Measurements from ENCODE around the gene TBC1D7.
A peak's percentile ranks its signal among the peaks of the same experiment; 100 is the strongest.

TBC1D7 gene

DNA sequence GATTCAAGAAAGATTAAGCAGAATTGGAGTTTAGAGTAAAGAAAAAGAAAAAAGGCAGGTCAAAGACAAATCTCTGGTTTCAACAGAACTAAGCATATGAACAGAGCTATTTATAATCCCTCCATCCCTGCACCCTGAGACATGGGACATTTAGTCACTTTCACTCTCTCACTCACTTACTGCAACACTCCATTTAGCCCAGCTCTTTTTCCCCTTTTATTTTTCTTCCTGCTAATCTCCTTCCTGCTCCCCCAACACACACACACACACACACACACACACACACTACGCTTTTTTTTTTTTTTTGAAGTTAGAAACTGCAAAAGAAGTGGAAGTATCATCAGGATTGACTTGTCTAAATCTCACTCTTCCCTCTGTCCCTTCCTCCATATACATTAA lies 45.1 kb upstream of the TBC1D7 start:
- TF ChIP-seq, protein P1, sequence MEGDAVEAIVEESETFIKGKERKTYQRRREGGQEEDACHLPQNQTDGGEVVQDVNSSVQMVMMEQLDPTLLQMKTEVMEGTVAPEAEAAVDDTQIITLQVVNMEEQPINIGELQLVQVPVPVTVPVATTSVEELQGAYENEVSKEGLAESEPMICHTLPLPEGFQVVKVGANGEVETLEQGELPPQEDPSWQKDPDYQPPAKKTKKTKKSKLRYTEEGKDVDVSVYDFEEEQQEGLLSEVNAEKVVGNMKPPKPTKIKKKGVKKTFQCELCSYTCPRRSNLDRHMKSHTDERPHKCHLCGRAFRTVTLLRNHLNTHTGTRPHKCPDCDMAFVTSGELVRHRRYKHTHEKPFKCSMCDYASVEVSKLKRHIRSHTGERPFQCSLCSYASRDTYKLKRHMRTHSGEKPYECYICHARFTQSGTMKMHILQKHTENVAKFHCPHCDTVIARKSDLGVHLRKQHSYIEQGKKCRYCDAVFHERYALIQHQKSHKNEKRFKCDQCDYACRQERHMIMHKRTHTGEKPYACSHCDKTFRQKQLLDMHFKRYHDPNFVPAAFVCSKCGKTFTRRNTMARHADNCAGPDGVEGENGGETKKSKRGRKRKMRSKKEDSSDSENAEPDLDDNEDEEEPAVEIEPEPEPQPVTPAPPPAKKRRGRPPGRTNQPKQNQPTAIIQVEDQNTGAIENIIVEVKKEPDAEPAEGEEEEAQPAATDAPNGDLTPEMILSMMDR (IDR thresholded peaks at IDR 0.05; ENCODE audit: poor library complexity, severe bottlenecking) = no peak
- Histone ChIP-seq H3K4me3 (ENCODE audit: severe bottlenecking) (no peak overlapping the region), H3K27me3 (ENCODE audit: insufficient read depth, poor library complexity, severe bottlenecking) (no peaks in the 10 kb centered on the region), H3K9me3 (ENCODE audit: severe bottlenecking) (no peaks in the 10 kb centered on the region), H3K4me1 (ENCODE audit: insufficient read depth, poor library complexity, severe bottlenecking) (peaks cover 13% of the 10 kb centered on the region), H3K36me3 (ENCODE audit: low read depth) (no peaks in the 10 kb centered on the region), H3K27ac (ENCODE audit: poor library complexity, severe bottlenecking) (no peak overlapping the region)
- ATAC-seq (ENCODE audit: low read depth) (no peak), DNase-seq (ENCODE audit: low spot score) (no peak)

DNA sequence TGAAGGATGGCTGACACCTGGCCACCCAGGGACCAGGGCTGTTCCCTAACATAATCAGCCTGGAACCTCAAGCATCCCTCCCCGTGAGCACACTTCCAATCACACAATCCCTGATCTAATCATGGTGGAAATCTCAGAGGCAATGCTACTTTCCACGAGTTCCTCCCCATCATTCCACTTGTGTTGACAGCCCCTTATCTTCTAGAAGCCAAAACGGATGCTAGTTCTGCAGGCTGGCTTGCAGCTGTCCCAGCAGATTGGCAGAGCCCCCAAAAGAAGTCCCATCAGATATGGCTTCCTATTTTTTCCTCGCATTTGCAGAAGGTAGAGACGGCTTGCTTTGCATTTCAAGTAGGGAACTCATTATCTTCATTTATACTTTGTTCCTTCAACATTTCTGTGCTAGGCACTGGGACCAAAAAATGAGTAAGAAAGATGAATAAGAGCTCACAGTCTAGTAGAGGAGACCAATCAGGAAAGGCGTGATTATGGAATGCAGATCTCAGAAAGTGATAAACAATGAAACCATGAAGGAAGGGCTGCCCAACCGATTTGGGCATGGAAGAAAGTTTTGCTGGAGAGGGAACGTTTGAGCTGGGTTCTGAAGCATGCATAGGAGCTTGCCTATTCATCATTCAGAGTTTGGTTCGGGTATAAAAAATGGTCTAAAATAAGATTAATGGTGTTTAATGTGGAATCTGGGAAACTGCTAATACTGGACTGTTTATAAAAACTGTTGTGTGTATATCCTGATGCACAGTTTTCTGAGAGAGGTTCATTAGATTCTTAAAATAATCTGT lies 44.6 kb upstream of the TBC1D7 start:
- TF ChIP-seq, protein P1 (IDR thresholded peaks at IDR 0.05; ENCODE audit: poor library complexity, severe bottlenecking) = no peak
- peaks cover 16% of the 10 kb centered on the region for H3K4me1 ChIP-seq (ENCODE audit: insufficient read depth, poor library complexity, severe bottlenecking)

DNA sequence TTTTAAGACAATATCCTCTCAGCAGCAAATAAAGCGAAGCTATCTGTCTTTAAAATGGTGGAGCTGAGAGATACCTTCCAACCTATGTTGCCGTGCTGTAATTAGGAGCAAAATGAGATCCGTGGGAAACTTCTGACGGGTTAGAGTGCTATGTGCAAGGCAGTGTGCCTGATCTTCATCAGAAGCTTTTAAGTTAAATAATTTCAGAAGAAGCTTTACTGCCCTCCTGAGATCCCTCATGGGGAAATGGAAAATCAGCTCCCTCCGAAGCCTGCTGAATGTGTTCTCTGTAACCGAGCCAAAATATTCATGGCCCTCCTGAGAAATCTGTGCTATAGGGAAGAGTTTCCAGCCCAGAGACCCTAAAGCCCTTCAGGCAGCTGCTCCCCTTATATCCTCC lies 43.7 kb upstream of the TBC1D7 start:
- H3K27ac ChIP-seq (ENCODE audit: poor library complexity, severe bottlenecking) = no peak overlapping the region
- no peak for ATAC-seq (ENCODE audit: low read depth)
- H3K9me3 ChIP-seq (ENCODE audit: severe bottlenecking) = no peaks in the 10 kb centered on the region
- H3K36me3 ChIP-seq (ENCODE audit: low read depth) = no peaks in the 10 kb centered on the region
- no peak for DNase-seq (ENCODE audit: low spot score)
- H3K27me3 ChIP-seq (ENCODE audit: insufficient read depth, poor library complexity, severe bottlenecking) = no peaks in the 10 kb centered on the region
- peaks cover 16% of the 10 kb centered on the region for H3K4me1 ChIP-seq (ENCODE audit: insufficient read depth, poor library complexity, severe bottlenecking)
- no peak overlapping the region for H3K4me3 ChIP-seq (ENCODE audit: severe bottlenecking)
- TF ChIP-seq, protein P1 (IDR thresholded peaks at IDR 0.05; ENCODE audit: poor library complexity, severe bottlenecking) = no peak

More for the DNA sequence above, 44.6 kb upstream of the TBC1D7 start:
- H3K4me3 ChIP-seq (ENCODE audit: severe bottlenecking) = no peak overlapping the region
- H3K27ac ChIP-seq (ENCODE audit: poor library complexity, severe bottlenecking) = no peak overlapping the region
- no peak for DNase-seq (ENCODE audit: low spot score)
- no peak for ATAC-seq (ENCODE audit: low read depth)
- H3K27me3 ChIP-seq (ENCODE audit: insufficient read depth, poor library complexity, severe bottlenecking) = no peaks in the 10 kb centered on the region
- H3K9me3 ChIP-seq (ENCODE audit: severe bottlenecking) = no peaks in the 10 kb centered on the region
- no peaks in the 10 kb centered on the region for H3K36me3 ChIP-seq (ENCODE audit: low read depth)

DNA sequence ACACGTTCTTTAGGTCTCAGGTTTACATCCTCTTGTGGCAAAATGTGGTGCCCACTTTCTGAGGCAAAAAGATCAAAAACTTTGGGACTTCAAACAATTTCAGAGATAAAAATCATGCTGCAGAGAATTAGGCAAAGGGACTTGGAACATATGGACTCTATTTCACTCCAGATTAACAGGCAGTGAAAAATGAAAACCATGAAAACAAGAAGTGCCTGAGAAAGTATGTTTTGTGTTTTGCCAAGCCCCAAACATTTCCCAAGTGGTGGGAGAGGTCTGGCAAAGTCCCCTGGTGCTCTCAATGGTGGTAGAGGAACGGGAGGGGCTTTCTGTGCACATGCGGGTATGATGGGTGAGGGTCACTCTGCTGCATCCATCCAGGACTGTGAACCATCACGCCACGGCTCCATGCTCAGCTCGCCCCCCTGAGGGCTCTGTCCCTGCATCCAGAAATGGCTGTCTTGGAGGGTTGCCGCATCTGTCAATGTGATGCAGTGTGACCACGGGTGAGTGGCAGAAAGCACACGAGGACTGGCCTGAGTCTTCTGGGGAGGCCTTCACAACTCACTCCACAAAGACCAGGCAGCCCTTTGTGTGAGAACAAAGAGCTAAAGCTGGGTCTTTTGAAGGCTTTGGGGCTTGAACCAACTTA lies 43.2 kb upstream of the TBC1D7 start:
- H3K4me1 ChIP-seq (ENCODE audit: insufficient read depth, poor library complexity, severe bottlenecking) = peaks cover 16% of the 10 kb centered on the region
- ATAC-seq (ENCODE audit: low read depth) (no peak), DNase-seq (ENCODE audit: low spot score) (no peak)
- no peak overlapping the region for H3K4me3 ChIP-seq (ENCODE audit: severe bottlenecking)
- no peak overlapping the region for H3K27ac ChIP-seq (ENCODE audit: poor library complexity, severe bottlenecking)
- TF ChIP-seq, protein P1 (IDR thresholded peaks at IDR 0.05; ENCODE audit: poor library complexity, severe bottlenecking) = no peak
- H3K9me3 ChIP-seq (ENCODE audit: severe bottlenecking) = no peaks in the 10 kb centered on the region
- H3K36me3 ChIP-seq (ENCODE audit: low read depth) = no peaks in the 10 kb centered on the region
- H3K27me3 ChIP-seq (ENCODE audit: insufficient read depth, poor library complexity, severe bottlenecking) = no peaks in the 10 kb centered on the region

DNA sequence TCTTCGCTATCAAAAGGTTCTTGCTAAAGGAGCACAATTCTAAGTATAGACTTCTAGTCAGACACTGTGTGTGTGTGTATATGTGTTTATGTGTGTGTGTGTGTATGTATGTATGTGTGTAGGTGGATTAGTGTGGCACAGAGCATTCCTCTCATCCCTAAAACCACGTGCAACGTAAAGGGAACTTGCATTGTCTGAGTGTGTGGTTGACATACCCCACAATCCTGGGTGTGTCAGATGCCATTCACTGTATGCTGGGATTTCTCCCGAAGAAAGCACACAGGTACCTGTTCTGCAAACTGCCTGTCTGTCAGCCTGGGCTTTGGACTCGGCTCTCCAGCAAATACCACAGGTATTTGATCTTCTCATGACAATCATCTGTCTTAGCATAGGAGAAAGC lies 42.3 kb upstream of the TBC1D7 start:
- no peak for DNase-seq (ENCODE audit: low spot score)
- TF ChIP-seq, protein P1 (IDR thresholded peaks at IDR 0.05; ENCODE audit: poor library complexity, severe bottlenecking) = no peak
- Histone ChIP-seq H3K4me3 (ENCODE audit: severe bottlenecking) (no peak overlapping the region), H3K27ac (ENCODE audit: poor library complexity, severe bottlenecking) (no peak overlapping the region), H3K9me3 (ENCODE audit: severe bottlenecking) (no peaks in the 10 kb centered on the region), H3K27me3 (ENCODE audit: insufficient read depth, poor library complexity, severe bottlenecking) (no peaks in the 10 kb centered on the region), H3K4me1 (ENCODE audit: insufficient read depth, poor library complexity, severe bottlenecking) (peaks cover 13% of the 10 kb centered on the region), H3K36me3 (ENCODE audit: low read depth) (no peaks in the 10 kb centered on the region)
- ATAC-seq (ENCODE audit: low read depth) = peak; percentile 50; the same call in 2 of the 3 replicates
